ENCODE data around the gene FAM241B.

DNA sequence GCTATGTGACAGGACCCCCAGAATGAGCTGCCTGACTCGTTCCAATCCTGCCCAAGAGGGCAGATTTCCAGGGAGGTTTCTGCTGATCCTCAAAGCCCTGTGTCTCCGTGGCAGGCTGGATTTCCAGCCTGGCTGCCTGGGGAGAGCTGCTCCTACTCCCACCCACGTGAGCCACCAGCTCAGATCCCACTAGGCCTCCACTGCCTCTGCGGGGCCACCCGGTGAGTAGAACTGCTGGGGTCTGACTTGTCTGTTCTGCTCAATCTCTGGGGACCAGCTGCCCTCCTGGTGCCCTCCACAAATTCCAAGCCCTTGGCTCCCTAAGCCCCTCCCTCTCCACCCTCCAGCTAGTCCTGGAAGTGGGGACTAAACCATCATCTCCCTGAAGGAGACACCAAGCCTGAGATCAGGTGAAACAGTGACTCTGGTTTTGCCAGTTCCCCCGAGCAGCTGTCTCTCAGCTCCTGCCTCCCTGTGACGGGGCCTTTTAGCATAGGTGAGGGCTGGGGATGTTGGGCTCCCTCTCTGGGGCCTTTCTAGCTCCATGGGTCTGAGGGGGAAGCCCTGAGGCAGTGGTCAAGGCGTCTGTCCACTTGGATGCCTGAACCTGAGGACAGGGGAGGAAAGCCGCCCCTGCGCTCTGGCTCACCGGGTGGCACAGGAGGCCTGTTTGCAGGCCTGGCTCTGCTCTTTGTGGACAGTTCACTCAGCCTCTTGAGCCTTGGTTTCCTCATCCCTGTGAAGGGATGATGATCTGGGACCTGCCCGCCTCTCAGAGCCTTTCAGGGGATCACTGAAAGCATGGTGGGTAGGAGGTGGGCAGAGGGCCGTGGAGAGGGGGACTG is 5.6 kb downstream of the FAM241B start:
- TF ChIP-seq, protein P1, sequence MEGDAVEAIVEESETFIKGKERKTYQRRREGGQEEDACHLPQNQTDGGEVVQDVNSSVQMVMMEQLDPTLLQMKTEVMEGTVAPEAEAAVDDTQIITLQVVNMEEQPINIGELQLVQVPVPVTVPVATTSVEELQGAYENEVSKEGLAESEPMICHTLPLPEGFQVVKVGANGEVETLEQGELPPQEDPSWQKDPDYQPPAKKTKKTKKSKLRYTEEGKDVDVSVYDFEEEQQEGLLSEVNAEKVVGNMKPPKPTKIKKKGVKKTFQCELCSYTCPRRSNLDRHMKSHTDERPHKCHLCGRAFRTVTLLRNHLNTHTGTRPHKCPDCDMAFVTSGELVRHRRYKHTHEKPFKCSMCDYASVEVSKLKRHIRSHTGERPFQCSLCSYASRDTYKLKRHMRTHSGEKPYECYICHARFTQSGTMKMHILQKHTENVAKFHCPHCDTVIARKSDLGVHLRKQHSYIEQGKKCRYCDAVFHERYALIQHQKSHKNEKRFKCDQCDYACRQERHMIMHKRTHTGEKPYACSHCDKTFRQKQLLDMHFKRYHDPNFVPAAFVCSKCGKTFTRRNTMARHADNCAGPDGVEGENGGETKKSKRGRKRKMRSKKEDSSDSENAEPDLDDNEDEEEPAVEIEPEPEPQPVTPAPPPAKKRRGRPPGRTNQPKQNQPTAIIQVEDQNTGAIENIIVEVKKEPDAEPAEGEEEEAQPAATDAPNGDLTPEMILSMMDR (IDR thresholded peaks at IDR 0.05) = no peak
- no peak for TF ChIP-seq POLR2A (IDR thresholded peaks at IDR 0.05)

Measured in body of pancreas (tissue), 4 donors.